CD4-positive, alpha-beta T cell treated with Interleukin-10 for 1 hour (primary cell): Measurements from ENCODE around the gene ADARB2.
"Not testable (repeated sequence)": the region's sequence is repeated elsewhere in the genome, so short reads cannot be mapped to it uniquely, and the experiment has no call there.

ENCODE experiments used
- DNase-seq: peaks from one replicate; pipeline ENCODE4 v3.0.0-alpha.2; 2020

ADARB2 gene

GRCh38 chr10:1633783-1634182 is 103.5 kb downstream of the ADARB2 start:
- DNase-seq = no peak

DNA sequence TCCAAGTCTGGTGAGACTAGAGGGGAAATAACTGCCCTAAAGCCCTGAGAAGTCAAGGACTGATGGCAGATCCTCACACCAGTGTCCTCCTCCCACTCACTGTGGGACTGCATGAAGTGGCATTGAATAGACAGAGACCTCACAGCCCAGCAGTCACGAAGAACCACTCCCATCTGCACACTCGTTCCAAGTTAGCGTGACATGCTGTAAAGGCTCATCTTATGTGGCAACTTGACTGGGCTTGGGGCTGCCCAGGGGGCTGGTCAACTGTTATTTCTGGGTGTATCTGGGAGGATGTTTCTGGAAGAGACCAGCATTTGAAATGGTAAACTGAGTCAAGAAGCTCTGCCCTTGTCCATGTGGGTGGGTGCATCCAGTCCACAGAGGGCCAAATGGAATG is 104.7 kb downstream of the ADARB2 start:
- DNase-seq = no peak

DNA sequence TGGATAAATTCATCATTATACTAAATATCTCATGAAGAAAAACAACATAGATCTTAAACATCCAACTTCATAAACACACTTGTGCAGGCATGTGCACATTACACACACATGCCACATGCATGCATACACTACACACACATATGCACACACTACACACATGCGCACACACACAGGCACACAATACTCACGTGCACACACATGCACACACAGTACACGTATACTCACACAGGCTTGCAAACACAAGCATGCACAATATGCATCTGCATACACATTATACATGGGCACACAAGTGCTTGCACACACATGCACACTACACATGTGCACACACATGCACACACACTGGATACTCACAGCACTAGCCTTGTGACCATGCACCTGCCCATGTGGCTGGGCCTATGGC is 105.2 kb downstream of the ADARB2 start:
- no peak for DNase-seq

- no peak for DNase-seq
Measured at GRCh38 chr10:1631282-1631681, 106.0 kb downstream of the ADARB2 start.

DNA sequence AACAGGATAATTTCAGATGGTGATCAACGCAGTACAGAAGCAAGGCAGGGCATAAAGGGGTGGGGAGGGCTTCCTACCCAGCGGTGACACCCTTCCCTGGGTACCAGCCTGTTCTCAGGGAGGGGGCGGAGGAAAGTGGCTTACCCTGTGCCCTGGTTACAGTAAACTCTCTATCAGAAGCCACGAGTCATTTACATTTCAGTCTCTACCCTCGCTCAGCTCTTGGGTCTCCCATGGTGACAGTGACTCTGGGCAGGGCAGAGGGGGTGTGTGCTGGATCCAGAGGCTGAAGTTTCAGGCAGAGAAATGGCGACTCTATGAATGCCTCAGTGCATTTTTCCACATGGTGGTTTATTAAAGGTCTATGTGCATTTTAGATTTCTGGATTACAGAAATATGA is 107.0 kb downstream of the ADARB2 start:
- no peak for DNase-seq

DNA sequence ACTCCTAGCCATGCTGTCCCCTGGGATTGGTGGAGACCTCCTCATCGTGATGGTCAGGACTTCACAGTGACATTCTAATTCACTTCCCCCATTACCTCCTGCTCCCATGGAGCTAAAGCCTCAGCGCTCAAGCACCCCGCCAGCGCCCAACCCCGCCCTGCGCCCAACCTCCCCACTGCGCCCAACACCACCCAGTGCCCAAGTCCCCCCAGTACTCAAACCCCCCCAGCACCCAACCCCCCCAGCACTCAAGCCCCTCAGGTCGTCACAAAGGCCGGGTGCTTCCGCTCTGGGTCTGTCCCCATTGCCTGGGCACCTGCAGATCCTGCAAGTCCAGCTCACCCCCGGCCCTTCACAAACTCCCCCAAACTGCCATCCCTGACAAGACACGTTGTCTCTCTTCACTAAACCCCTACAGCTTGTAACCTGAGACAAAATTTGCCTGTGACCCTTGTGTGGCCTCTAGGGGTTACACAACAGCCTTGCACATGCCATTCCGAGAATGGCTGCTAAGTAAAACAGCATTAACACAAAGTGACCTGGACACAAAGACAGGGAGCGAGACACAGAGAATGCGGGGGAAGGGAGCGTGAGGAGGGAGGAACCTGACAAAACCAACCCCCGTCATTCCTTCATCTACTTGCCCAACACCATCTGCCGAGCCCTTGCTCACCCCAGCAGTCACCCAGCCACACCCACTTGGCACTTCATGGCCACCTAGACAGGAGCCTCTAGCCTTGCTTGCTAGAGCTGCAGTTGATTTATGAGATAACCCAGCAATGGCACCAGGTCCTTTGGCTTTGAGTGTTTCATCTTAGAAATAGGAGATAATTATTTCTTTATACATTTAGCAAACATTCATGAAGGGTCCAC is 107.8 kb downstream of the ADARB2 start:
- no peak for DNase-seq

DNA sequence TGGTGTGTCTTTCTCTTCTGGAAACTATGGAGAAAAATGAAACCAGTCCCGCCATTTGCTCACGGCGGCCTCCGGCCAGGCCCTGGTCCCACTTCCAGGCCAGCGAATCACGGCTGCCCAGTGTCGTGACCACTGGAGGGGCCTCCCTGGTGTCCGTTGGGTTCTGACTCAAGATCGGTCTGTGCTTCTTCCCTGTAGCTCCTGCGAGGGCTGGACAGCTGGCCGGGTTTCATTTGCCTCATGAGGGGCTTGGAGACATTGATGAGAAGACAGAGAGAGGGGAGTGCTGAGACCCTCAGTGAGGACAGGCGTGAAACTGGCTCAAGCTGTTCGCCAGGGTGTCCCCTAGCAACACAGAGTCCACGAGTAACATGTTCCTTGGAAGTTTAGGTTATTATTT is 108.6 kb downstream of the ADARB2 start:
- no peak for DNase-seq

- DNase-seq = no peak
Measured at GRCh38 chr10:1627945-1628344, 109.4 kb downstream of the ADARB2 start.

- no peak for DNase-seq
Measured at GRCh38 chr10:1626835-1627234, 110.5 kb downstream of the ADARB2 start.

DNA sequence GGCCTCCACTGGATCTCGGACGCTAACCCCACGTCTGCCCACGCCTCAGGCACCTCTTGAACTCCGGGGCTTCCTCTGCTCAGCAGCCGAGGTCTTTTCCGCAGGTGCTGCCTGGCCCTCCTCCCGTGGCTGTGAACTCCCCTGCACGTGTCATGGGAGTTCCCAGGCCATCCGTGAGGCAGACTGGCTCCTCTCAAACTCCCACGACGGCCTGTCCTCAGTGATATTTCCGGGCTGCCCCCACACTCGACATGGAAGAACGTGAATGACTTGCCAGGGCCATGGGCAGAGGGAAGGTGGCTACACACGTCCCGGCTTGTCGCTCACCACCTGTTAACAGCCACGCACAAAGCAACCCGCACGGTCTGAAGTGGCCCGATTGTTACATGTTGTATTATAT is 110.9 kb downstream of the ADARB2 start:
- DNase-seq = no peak

DNA sequence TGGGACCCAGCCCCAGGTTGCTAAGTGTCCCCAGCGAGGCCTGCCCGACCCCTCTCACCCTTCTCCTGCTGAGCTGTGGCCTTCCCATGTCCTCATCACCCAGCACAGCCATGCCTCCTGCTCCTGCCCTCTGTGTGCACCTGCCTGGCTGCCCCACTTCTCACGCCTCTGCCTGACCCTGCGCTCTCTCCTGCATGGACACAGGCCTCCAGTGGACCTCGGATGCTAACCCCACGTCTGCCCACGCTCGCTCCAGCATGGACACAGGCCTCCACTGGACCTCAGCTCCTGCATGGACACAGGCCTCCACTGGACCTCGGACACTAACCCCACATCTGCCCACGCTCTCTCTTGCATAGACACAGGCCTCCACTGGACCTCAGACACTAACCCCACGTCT is 111.6 kb downstream of the ADARB2 start:
- DNase-seq = no peak

DNA sequence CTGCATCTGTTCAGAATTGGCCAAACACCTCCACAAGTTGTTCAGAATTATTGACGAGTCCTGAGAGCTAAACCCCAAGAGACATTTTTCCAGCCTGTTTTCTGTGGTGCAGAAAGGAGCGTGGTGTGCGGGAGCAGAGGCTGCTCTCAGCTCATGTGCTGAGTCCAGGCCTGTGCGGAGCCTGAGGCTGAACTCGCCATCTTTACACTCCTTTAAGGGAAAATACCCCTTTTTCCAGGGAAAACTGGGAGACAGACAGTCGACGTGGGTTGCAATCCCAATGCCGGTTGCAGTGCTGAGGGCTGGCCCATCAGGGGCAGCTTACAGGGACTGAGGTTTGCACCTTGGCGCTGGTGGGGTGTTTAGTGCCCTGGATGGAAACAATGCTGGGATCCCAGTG is 112.2 kb downstream of the ADARB2 start:
- no peak for DNase-seq

DNA sequence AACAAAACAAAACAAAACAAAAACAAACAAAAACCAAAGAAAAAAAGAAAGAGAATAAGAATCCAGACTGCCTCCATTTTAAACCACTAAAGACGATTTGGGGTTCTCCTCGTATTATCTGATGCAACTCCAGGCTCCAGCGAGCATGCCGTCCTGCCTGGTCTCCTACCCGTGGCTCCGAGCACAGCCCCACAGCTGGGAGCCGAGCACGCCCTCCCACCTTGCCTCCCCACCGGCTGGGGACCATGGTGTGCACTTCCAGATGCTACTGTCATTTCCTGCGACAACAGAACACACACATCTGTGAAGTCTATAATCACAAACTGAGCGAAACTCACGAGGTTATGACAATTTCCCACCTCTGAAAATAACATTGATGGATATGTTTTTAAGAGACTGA is 113.1 kb downstream of the ADARB2 start:
- DNase-seq = no peak

DNA sequence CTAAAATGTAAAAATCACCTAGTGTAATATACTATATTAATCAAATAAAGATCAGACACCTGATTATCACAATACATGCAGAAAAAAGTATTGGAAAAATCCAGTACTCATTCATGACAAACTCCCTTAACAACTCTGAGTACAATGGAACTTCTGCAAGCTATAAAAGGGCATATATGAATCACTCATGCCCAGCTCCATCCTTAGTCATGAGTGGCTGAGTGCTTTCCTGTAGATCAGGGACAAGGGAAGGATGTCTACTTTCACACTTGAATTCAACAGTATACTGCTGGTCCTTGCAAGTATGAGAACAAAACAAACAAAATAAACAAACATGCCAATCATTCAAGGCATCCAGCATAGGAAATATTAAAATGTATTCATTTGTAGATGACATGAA is 116.5 kb downstream of the ADARB2 start:
- DNase-seq = no peak

GRCh38 chr10:1617376-1618317 is 119.7 kb downstream of the ADARB2 start:
- DNase-seq = not testable (repeated sequence)

- not testable (repeated sequence) for DNase-seq
Measured at GRCh38 chr10:1616701-1617100, 120.6 kb downstream of the ADARB2 start.

DNA sequence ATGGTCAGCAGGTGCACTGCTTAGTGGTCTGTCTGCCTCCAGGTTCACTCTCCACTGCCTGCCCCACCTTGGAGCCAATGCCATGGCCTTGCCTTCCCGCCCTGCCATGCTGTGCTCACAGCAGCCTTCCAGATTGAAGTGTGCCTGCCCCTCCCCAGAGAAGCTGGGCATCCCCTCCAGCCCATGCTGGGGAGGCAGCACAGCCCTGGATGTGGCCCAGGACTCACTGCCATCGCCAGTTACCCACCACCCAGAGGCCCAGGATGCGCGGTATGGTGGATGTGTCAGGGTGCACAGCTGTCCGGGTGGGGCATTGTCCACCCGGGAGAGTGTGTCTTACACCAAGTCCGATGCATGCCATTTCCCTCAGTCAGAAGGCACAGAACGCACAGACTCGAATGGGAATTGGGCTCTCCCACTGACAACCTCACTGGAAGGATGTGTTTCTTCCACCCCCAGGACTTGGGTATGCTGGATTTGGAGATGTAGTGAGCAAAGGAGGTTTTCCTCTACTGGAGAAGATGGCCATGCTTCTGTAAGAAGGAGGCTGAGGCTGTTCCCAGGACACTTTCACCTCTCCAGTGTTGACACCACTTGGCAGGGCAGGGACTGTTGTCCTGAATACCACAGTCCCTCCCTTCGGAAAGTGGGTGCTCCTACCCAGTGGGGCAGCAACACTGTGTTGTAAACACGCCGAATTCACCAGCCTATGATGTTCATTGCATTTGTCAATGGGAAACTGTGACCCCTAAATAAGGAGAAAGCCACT is 122.0 kb downstream of the ADARB2 start:
- no peak for DNase-seq

- no peak for DNase-seq
Measured at GRCh38 chr10:1613511-1613910, 123.8 kb downstream of the ADARB2 start.

DNA sequence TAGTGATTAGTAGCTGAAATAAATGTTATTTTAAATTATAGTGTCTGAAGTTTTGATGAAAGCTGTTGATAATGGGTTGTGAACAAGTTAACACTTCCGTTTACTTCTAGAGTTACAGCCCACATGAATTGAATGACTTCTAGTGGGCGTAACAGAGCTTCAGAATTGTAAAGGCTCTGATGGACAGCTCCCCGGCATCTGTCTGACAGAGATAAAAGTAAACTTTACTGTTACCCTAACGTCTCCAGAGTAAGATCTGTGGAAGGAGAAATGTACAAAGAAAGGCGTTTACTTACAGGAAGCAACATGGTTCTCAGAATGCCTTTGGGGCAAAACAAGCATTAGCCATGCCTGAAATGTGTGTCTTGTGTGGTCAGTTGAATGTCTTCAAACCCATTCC is 124.4 kb downstream of the ADARB2 start:
- no peak for DNase-seq

GRCh38 chr10:1611936-1612550 is 125.3 kb downstream of the ADARB2 start:
- DNase-seq = no peak

DNA sequence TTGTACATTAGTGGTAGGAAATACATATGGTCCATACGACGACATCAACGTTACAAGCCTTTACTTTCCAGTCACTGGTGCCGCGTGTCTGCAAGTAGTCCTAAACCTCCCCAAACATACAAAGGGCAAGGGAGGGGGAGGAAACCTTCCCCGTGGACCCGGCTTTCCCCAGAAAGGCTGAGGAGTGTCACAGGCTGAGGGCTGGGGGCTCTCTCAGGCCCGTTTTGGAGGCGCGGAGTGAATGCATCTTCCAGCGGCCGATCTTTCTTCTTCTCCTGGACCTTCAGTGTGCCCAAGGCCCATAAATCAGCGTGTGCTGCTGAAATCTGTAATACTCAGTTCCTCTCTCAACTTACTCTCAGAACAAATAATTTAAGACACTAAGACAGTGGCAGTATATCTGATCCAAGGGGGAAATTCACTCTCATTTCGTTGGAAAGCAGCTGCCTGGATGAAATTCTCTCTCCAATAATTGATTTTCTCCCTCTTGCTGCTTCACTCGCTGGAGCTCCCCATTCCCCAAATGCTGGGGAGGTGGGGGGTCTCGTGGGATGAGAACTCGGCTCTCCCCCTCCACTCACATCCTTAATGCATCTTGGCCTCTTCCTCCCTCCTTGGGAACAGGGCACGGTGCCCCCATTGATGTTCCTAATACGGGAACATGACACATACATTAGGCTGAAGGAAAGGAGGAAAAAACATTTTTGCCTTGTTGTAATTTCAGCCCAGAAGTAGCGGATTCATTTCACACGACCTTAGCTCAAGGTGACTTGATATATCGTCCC is 126.1 kb downstream of the ADARB2 start:
- no peak for DNase-seq

GRCh38 chr10:1609648-1609970 is 127.7 kb downstream of the ADARB2 start:
- no peak for DNase-seq
